Measurements from ENCODE around the gene CLDN5. TPM values are rescaled to one million over a fixed set of nuclear protein-coding genes. Genes with fewer than 3 reads are reported as not detected.

Gene CLDN5
- polyA plus RNA-seq, 1 donor from 2014 or later = 0.66 TPM

DNA sequence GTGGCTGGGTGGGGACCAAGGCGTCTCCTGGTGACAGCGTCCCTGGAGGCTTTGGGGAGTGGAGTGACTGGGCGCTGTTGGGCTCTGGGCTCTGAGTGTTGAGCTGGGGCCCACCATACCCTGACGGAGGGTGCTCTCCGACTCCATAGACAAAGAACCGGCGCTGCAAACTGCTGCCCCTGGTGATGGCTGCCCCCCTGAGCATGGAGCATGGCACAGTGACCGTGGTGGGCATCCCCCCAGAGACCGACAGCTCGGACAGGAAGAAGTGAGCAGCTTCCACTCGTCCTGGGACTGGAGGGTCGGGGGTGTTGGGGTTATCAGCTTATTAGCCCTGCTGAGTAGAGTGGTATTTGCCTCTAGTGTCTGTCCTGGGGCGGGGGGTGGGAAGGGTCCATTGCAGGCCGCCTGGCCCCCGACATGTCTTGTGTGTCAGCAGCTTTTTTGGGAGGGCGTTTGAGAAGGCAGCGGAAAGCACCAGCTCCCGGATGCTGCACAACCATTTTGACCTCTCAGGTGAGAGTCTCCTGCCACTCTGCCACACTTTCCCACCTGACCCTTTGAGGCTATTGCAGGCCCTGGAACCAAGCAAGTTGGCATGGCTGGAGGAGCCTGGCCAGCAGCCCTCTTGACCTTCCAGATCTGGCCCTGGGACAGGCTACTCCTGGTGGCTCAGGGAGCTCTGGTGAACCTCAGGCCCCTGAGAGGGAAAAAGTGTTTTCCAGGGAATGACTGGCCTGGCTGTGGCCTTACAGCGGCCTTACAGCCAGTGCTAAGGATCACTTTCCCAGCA, 7.6 kb downstream of the CLDN5 start:
- no peaks in the 10 kb centered on the region for H3K27me3 ChIP-seq (ENCODE audit: insufficient read depth, low read depth, low read length)
- H4K20me1 ChIP-seq (ENCODE audit: insufficient read depth) = no peaks in the 10 kb centered on the region
- H3K9me2 ChIP-seq (ENCODE audit: insufficient read depth, low read length) = no peaks in the 10 kb centered on the region
- no peak overlapping the region for H3K4me2 ChIP-seq (ENCODE audit: low read length)
- no peak overlapping the region for H3K4me3 ChIP-seq (ENCODE audit: low read length)
- no peak overlapping the region for H2AFZ ChIP-seq (ENCODE audit: low read depth, low read length)
- no peaks in the 10 kb centered on the region for H3K36me3 ChIP-seq (ENCODE audit: insufficient read depth, low read length)
- no peak overlapping the region for H3K9ac ChIP-seq (ENCODE audit: low read length)
- no peak overlapping the region for H3K27ac ChIP-seq (ENCODE audit: low read length)
- no peaks in the 10 kb centered on the region for H3K9me3 ChIP-seq (ENCODE audit: low read length)
- TF ChIP-seq, protein P1, sequence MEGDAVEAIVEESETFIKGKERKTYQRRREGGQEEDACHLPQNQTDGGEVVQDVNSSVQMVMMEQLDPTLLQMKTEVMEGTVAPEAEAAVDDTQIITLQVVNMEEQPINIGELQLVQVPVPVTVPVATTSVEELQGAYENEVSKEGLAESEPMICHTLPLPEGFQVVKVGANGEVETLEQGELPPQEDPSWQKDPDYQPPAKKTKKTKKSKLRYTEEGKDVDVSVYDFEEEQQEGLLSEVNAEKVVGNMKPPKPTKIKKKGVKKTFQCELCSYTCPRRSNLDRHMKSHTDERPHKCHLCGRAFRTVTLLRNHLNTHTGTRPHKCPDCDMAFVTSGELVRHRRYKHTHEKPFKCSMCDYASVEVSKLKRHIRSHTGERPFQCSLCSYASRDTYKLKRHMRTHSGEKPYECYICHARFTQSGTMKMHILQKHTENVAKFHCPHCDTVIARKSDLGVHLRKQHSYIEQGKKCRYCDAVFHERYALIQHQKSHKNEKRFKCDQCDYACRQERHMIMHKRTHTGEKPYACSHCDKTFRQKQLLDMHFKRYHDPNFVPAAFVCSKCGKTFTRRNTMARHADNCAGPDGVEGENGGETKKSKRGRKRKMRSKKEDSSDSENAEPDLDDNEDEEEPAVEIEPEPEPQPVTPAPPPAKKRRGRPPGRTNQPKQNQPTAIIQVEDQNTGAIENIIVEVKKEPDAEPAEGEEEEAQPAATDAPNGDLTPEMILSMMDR (IDR thresholded peaks at IDR 0.05; ENCODE audit: poor library complexity, severe bottlenecking) = no peak
- TF ChIP-seq POLR2AphosphoS5 (IDR thresholded peaks at IDR 0.05) (no peak), EP300 (conservative IDR thresholded peaks at IDR 0.05; ENCODE audit: poor library complexity, severe bottlenecking) (no peak), MXI1 (conservative IDR thresholded peaks at IDR 0.05; ENCODE audit: poor library complexity, severe bottlenecking) (no peak), SMC3 (conservative IDR thresholded peaks at IDR 0.05; ENCODE audit: poor library complexity) (no peak), RAD21 (conservative IDR thresholded peaks at IDR 0.05) (no peak), EZH2 (IDR thresholded peaks at IDR 0.05; ENCODE audit: borderline replicate concordance, insufficient read depth, low read length, poor library complexity, severe bottlenecking) (no peak), TAF1 (IDR thresholded peaks at IDR 0.05; ENCODE audit: low read depth) (no peak)
- TF ChIP-seq, protein P2, sequence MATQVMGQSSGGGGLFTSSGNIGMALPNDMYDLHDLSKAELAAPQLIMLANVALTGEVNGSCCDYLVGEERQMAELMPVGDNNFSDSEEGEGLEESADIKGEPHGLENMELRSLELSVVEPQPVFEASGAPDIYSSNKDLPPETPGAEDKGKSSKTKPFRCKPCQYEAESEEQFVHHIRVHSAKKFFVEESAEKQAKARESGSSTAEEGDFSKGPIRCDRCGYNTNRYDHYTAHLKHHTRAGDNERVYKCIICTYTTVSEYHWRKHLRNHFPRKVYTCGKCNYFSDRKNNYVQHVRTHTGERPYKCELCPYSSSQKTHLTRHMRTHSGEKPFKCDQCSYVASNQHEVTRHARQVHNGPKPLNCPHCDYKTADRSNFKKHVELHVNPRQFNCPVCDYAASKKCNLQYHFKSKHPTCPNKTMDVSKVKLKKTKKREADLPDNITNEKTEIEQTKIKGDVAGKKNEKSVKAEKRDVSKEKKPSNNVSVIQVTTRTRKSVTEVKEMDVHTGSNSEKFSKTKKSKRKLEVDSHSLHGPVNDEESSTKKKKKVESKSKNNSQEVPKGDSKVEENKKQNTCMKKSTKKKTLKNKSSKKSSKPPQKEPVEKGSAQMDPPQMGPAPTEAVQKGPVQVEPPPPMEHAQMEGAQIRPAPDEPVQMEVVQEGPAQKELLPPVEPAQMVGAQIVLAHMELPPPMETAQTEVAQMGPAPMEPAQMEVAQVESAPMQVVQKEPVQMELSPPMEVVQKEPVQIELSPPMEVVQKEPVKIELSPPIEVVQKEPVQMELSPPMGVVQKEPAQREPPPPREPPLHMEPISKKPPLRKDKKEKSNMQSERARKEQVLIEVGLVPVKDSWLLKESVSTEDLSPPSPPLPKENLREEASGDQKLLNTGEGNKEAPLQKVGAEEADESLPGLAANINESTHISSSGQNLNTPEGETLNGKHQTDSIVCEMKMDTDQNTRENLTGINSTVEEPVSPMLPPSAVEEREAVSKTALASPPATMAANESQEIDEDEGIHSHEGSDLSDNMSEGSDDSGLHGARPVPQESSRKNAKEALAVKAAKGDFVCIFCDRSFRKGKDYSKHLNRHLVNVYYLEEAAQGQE (IDR thresholded peaks at IDR 0.05; ENCODE audit: borderline replicate concordance) = no peak
- H3F3A ChIP-seq (ENCODE audit: insufficient read depth, low read length, poor library complexity, severe bottlenecking) = no peaks in the 10 kb centered on the region
- no peaks in the 10 kb centered on the region for H3K79me2 ChIP-seq (replicated peaks; ENCODE audit: insufficient read depth, low read length)

DNA sequence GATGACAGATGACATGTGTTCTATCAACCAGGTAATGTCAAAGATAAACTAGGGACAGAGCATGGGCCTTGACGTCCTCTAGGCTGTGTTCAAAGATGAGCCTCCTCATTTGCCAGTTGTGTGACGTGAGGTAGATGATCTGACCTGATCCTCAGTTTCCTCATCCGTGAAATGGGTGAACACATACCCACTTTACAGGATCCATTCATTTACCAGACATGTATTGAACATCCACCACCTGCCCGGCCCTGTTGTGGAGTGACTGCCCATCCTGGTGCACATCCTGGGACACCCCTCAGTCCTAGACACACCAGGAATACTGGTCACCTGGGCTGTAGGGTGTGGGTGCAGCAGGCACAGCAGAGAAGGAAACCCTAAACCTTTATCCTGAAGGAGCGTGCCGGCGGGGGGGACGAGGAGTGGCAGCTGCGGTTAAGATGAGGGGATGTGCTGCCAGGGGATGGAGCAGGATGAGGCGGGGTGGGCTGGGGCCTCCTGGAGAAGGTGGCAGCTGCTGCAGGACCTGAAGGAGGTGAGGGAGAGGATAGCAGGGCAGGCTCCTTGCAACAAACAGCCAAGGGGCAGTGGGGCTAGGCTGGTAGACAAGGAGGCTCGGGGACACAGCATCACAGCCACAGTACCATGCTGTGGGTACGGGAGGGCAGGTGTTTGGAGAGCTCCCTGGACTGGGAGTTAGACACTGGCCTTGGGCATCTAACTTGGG, 8.4 kb downstream of the CLDN5 start:
- no peak overlapping the region for H3K4me2 ChIP-seq (ENCODE audit: low read length)
- no peak overlapping the region for H3K27ac ChIP-seq (ENCODE audit: low read length)
- H4K20me1 ChIP-seq (ENCODE audit: insufficient read depth) = no peaks in the 10 kb centered on the region
- no peaks in the 10 kb centered on the region for H3K27me3 ChIP-seq (ENCODE audit: insufficient read depth, low read depth, low read length)
- TF ChIP-seq, protein P1 (IDR thresholded peaks at IDR 0.05; ENCODE audit: poor library complexity, severe bottlenecking) = no peak
- TF ChIP-seq EZH2 (IDR thresholded peaks at IDR 0.05; ENCODE audit: borderline replicate concordance, insufficient read depth, low read length, poor library complexity, severe bottlenecking) (no peak), RAD21 (conservative IDR thresholded peaks at IDR 0.05) (no peak), EP300 (conservative IDR thresholded peaks at IDR 0.05; ENCODE audit: poor library complexity, severe bottlenecking) (no peak), POLR2AphosphoS5 (IDR thresholded peaks at IDR 0.05) (no peak), SMC3 (conservative IDR thresholded peaks at IDR 0.05; ENCODE audit: poor library complexity) (no peak), MXI1 (conservative IDR thresholded peaks at IDR 0.05; ENCODE audit: poor library complexity, severe bottlenecking) (no peak)
- no peak overlapping the region for H3K4me3 ChIP-seq (ENCODE audit: low read length)
- H2AFZ ChIP-seq (ENCODE audit: low read depth, low read length) = no peak overlapping the region
- H3K36me3 ChIP-seq (ENCODE audit: insufficient read depth, low read length) = no peaks in the 10 kb centered on the region
- H3K79me2 ChIP-seq (replicated peaks; ENCODE audit: insufficient read depth, low read length) = no peaks in the 10 kb centered on the region
- no peaks in the 10 kb centered on the region for H3K9me3 ChIP-seq (ENCODE audit: low read length)
- H3K9me2 ChIP-seq (ENCODE audit: insufficient read depth, low read length) = no peaks in the 10 kb centered on the region
- no peak overlapping the region for H3K9ac ChIP-seq (ENCODE audit: low read length)
- H3F3A ChIP-seq (ENCODE audit: insufficient read depth, low read length, poor library complexity, severe bottlenecking) = no peaks in the 10 kb centered on the region
